CD14-positive monocyte (primary cell): ENCODE results near the gene RILPL1. TPM values are rescaled to one million over a fixed set of nuclear protein-coding genes. Genes with fewer than 3 reads are reported as not detected.

Experiments used
- DNase-seq, 3 donors: peaks; one replicate each; pipeline ENCODE4 v3.0.0-alpha.2; 2011 to 2022
- H2AFZ ChIP-seq: 2 replicates; pipeline ENCODE4 v1.6.0; 2012; ENCODE audit warnings: mild to moderate bottlenecking, low read depth, low read length, inconsistent platforms; ENCODE audit not compliant: insufficient read depth, poor library complexity, severe bottlenecking
- H3K27ac ChIP-seq, 2 donors: 1 replicate in 1 of 2; 2 replicates in 1 of 2; pipeline ENCODE4 v1.5.1; 2012 to 2013; ENCODE audit warnings: low read length in 2 of 2, control low read depth in 1 of 2, inconsistent platforms in 1 of 2, low read depth in 1 of 2, mild to moderate bottlenecking in 1 of 2
- H3K27me3 ChIP-seq, 2 donors: one replicate each; pipeline versions ENCODE4 v1.6.0 to v1.6.1; 2011 to 2013; ENCODE audit warnings: low read length in 2 of 2; ENCODE audit not compliant: control insufficient read depth in 2 of 2, insufficient read depth in 2 of 2
- H3K36me3 ChIP-seq, 2 donors: replicated peaks in 1 of 2; 1 replicate in 1 of 2; 2 replicates in 1 of 2; pipeline versions ENCODE4 v1.5.1 to v1.6.1; 2012 to 2013; ENCODE audit warnings: low read length in 2 of 2, control low read depth in 1 of 2, inconsistent platforms in 1 of 2, mild to moderate bottlenecking in 1 of 2; ENCODE audit not compliant: insufficient read depth in 2 of 2, control insufficient read depth in 1 of 2
- H3K4me1 ChIP-seq, 2 donors: 1 replicate in 1 of 2; 2 replicates in 1 of 2; pipeline versions ENCODE4 v1.5.1 to v1.6.1; 2012 to 2013; ENCODE audit warnings: low read length in 2 of 2, control low read depth in 1 of 2, inconsistent platforms in 1 of 2, mild to moderate bottlenecking in 1 of 2, moderate library complexity in 1 of 2; ENCODE audit not compliant: insufficient read depth in 2 of 2, control insufficient read depth in 1 of 2
- H3K4me2 ChIP-seq: replicated peaks from 2 replicates; pipeline ENCODE3; 2012; ENCODE audit warnings: low read length, moderate library complexity, mild to moderate bottlenecking; ENCODE audit not compliant: poor library complexity, severe bottlenecking; ENCODE audit errors: extremely low read depth
- H3K4me3 ChIP-seq, 3 experiments: fragments of 200-600 bp in 1 of 3; sonication (generic) in 1 of 3; replicated peaks in 1 of 3; 1 replicate in 2 of 3; 2 replicates in 1 of 3; pipeline ENCODE4 v1.5.1; 2011 to 2013; ENCODE audit warnings: low read length in 3 of 3, mild to moderate bottlenecking in 3 of 3, control low read depth in 2 of 3, low read depth in 2 of 3, inconsistent platforms in 1 of 3, moderate library complexity in 1 of 3
- H3K79me2 ChIP-seq: 2 replicates; pipeline ENCODE4 v1.6.0; 2012; ENCODE audit warnings: mild to moderate bottlenecking, control low read depth, inconsistent platforms, low read length, moderate library complexity; ENCODE audit not compliant: insufficient read depth
- H3K9ac ChIP-seq: 2 replicates; pipeline ENCODE4 v1.6.0; 2017; ENCODE audit warnings: low read length, mild to moderate bottlenecking; ENCODE audit not compliant: insufficient read depth, poor library complexity, severe bottlenecking
- H3K9me3 ChIP-seq, 2 donors: replicated peaks in 1 of 2; 1 replicate in 1 of 2; 2 replicates in 1 of 2; pipeline versions ENCODE4 v1.5.1 to v1.6.1; 2012 to 2013; ENCODE audit warnings: low read length in 2 of 2, control low read depth in 1 of 2; ENCODE audit not compliant: control insufficient read depth in 1 of 2, insufficient read depth in 1 of 2
- H4K20me1 ChIP-seq: 2 replicates; pipeline ENCODE4 v1.6.0; 2012; ENCODE audit warnings: mild to moderate bottlenecking, low read length, control low read depth, moderate library complexity; ENCODE audit not compliant: insufficient read depth
- H3K27ac Mint-ChIP-seq, 7 donors: one replicate each; pipeline ENCODE4 v1.8.0; 2020; ENCODE audit warnings: mild to moderate bottlenecking in 7 of 7, mixed read lengths in 7 of 7, moderate library complexity in 6 of 7, inconsistent platforms in 2 of 7
- H3K27me3 Mint-ChIP-seq, 3 donors: one replicate each; pipeline ENCODE4 v1.8.0; 2021 to 2022; ENCODE audit warnings: low read depth in 3 of 3, mild to moderate bottlenecking in 3 of 3, mixed read lengths in 3 of 3, moderate library complexity in 3 of 3, inconsistent platforms in 1 of 3
- H3K36me3 Mint-ChIP-seq, 2 donors: one replicate each; pipeline ENCODE4 v1.8.0; 2020; ENCODE audit warnings: mixed read lengths in 2 of 2, inconsistent platforms in 1 of 2, mild to moderate bottlenecking in 1 of 2
- H3K4me1 Mint-ChIP-seq: one replicate; pipeline ENCODE4 v1.8.0; 2020; ENCODE audit warnings: mild to moderate bottlenecking, mixed read lengths
- H3K4me3 Mint-ChIP-seq, 2 donors: one replicate each; pipeline ENCODE4 v1.8.0; 2020; ENCODE audit warnings: mild to moderate bottlenecking in 2 of 2, mixed read lengths in 2 of 2, moderate library complexity in 1 of 2
- H3K9me3 Mint-ChIP-seq, 7 donors: one replicate each; pipeline ENCODE4 v1.8.0; 2020 to 2022; ENCODE audit warnings: mixed read lengths in 7 of 7, mild to moderate bottlenecking in 6 of 7, moderate library complexity in 6 of 7, inconsistent platforms in 2 of 7
- WGBS: methylation state at CpG from one replicate; pipeline ENCODE4 v1.1.5; 2013; ENCODE audit warnings: missing lambda C conversion rate; ENCODE audit not compliant: insufficient coverage; 5-methylcytosine and 5-hydroxymethylcytosine counted together
- intact Hi-C, 2 donors: fragments of 100-400 bp; cut with micrococcal nuclease; formaldehyde crosslinking; loops; one replicate each; pipeline versions ENCODE4 v1.15.0 to v1.15.1; 2023
- polyA plus RNA-seq, 3 donors: library from polyadenylated mRNA; depleted of rRNA in 1 of 3; unstranded in 2 of 3; stranded (reverse) in 1 of 3; fragments of 300-500 nt in 2 of 3; fragments of >200 nt in 1 of 3; fragmentation: Illumina TruSeq in 2 of 3; gene quantifications; 1 replicate in 2 of 3; 2 replicates in 1 of 3; pipeline ENCODE4 v1.2.3, GENCODE V29; 2012 to 2021
- TF ChIP-seq, protein P1 (sequence below): fragments of 200-600 bp; IDR thresholded peaks from one replicate; pipeline ENCODE4 v1.8.0; 2022; ENCODE audit warnings: antibody characterized with exemption, mild to moderate bottlenecking

The RILPL1 gene
- polyA plus RNA-seq, 3 donors: 1.2 TPM; not detected in 2

DNA sequence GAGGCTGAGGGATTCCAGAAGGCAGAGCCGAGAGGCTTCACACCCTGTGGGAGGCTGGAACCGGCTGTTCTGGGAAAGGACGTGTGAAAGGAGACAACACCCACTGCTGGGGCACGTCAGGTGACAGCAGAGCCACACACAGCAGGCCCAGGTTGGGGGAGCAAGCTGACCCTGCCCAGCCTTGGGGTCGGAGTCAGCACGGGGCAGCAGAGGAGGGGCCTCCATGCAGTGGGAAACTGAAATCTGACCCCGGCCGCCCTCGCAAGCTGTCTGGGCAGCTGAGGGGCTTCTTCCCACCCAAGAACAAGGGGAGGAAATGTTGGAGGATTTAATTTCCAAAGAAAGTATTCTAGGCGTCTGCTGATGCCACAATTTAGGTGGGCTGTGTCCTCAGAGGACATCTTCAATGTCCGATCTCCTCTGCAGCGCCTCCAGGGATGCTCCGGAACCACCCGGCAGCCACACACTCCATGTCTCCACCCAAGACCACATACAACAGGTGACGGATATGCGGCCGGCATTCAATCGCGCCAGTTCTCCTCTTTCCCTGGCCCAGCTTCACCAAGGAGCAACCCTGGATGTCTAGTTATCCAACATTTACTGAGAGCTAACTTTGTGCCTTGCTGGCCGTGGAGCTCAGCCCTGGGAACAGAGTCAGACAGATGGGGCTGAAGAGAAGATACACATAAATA lies 44.8 kb downstream of the RILPL1 start:
- 91% methylated on average over 8 of the region's 20 CpGs for WGBS
- no peak overlapping the region for H2AFZ ChIP-seq
- peak overlapping the region in 1 of 7 donors; percentile 11 for H3K27ac Mint-ChIP-seq
- no peak overlapping the region for H3K9ac ChIP-seq
- H3K4me2 ChIP-seq: no peak overlapping the region
- no peak overlapping the region for H3K27ac ChIP-seq
- intact Hi-C loops: no loop called here
- H3K4me1 ChIP-seq: peaks cover 0 to 4% of the 10 kb centered on the region in 2 donors
- TF ChIP-seq, protein P1, sequence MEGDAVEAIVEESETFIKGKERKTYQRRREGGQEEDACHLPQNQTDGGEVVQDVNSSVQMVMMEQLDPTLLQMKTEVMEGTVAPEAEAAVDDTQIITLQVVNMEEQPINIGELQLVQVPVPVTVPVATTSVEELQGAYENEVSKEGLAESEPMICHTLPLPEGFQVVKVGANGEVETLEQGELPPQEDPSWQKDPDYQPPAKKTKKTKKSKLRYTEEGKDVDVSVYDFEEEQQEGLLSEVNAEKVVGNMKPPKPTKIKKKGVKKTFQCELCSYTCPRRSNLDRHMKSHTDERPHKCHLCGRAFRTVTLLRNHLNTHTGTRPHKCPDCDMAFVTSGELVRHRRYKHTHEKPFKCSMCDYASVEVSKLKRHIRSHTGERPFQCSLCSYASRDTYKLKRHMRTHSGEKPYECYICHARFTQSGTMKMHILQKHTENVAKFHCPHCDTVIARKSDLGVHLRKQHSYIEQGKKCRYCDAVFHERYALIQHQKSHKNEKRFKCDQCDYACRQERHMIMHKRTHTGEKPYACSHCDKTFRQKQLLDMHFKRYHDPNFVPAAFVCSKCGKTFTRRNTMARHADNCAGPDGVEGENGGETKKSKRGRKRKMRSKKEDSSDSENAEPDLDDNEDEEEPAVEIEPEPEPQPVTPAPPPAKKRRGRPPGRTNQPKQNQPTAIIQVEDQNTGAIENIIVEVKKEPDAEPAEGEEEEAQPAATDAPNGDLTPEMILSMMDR: no peak
- peaks cover 0 to 2% (median 0%) of the 10 kb centered on the region in 7 donors for H3K9me3 Mint-ChIP-seq
- no peaks in the 10 kb centered on the region for H3K79me2 ChIP-seq
- H3K4me3 ChIP-seq: no peak overlapping the region
- no peaks in the 10 kb centered on the region for H3K27me3 ChIP-seq
- H3K4me3 Mint-ChIP-seq: no peak overlapping the region
- no peaks in the 10 kb centered on the region for H3K36me3 Mint-ChIP-seq
- no peaks in the 10 kb centered on the region for H3K9me3 ChIP-seq
- H3K36me3 ChIP-seq: no peaks in the 10 kb centered on the region
- peaks cover 9 to 27% (median 11%) of the 10 kb centered on the region in 3 donors for H3K27me3 Mint-ChIP-seq
- H4K20me1 ChIP-seq: no peaks in the 10 kb centered on the region
- no peak for DNase-seq
- peaks cover 16% of the 10 kb centered on the region for H3K4me1 Mint-ChIP-seq

DNA sequence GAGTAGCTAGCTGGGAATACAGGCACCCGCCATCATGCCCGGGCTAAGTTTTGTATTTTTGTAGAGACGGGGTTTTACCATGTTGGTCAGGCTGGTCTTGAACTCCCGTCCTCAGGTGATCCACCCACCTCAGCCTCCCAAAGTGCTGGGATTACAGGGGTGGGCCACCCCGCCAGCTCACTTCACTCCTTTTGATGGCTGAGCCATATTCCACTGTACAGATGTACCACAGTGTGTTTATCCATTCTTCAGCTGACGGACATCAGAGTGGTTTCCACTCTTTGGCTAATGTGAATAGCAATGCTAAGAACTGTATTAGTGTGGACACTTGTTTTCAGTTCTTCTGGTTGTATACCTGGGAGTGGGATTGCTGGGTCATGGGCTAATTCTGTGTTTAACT lies 46.1 kb downstream of the RILPL1 start:
- Histone ChIP-seq H3K79me2 (no peaks in the 10 kb centered on the region), H3K4me3 (no peak overlapping the region), H3K4me1 (peaks cover 0 to 4% of the 10 kb centered on the region in 2 donors), H3K27me3 (no peaks in the 10 kb centered on the region), H3K4me2 (no peak overlapping the region), H3K9me3 (no peaks in the 10 kb centered on the region), H2AFZ (no peak overlapping the region), H3K27ac (no peak overlapping the region), H4K20me1 (no peaks in the 10 kb centered on the region), H3K36me3 (no peaks in the 10 kb centered on the region), H3K9ac (no peak overlapping the region)
- Mint-ChIP-seq H3K36me3 (no peaks in the 10 kb centered on the region), H3K4me3 (no peak overlapping the region), H3K27ac (no peak overlapping the region), H3K9me3 (no peaks in the 10 kb centered on the region), H3K27me3 (peaks cover 12 to 32% (median 12%) of the 10 kb centered on the region in 3 donors), H3K4me1 (peaks cover 10% of the 10 kb centered on the region)
- TF ChIP-seq, protein P1: no peak
- DNase-seq: no peak
- intact Hi-C loops: no loop called here
- 100% methylated on average over 2 of the region's 6 CpGs for WGBS
